ENCODE results near the gene RNASEH2B.

Gene RNASEH2B

GRCh38 chr13:50909605-50910484 is at the start of gene RNASEH2B:
Gene RNASEH2B, plus strand, starts transcription at chr13:50909791. Its CDS starts 286 bp downstream, at chr13:50910077.
- peak; percentile 77 to 82 for DNase-seq

DNA sequence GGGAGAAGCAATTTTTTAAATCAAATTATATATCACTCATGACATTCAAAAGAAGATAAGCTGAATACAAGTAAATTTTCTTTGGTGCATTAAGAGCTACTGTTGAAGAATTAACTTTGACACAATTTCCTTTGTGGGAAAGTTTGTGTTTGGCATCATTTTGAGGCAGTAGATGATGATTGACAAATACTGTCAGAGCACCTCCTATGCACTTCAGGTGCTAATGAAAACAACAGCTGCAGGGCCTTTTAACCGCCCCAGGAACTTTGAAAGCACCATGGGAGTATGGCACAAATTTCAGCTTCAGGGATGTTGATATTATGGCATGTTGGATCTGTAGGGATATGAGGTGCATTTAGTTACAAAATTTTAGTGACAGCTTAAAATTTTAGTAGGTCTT is 45.1 kb upstream of the RNASEH2B start:
- no peak for DNase-seq

GRCh38 chr13:50866817-50867636 is 42.6 kb upstream of the RNASEH2B start:
- no peak for DNase-seq

DNA sequence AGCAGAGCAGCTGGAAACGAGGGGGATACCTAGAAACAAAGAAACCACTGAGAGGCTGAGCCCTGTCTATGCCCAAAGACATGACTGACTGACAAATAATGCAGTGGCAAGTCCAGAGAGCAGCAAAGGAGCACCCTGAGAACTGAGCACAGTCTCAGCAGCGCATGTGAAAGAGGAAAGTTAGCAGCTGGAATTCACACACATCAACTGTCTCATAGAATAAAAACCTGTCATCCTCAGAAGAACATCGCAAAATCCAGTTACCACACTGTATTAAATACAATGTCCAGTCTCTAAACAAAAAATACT is 42.0 kb upstream of the RNASEH2B start:
- no peak for DNase-seq

DNA sequence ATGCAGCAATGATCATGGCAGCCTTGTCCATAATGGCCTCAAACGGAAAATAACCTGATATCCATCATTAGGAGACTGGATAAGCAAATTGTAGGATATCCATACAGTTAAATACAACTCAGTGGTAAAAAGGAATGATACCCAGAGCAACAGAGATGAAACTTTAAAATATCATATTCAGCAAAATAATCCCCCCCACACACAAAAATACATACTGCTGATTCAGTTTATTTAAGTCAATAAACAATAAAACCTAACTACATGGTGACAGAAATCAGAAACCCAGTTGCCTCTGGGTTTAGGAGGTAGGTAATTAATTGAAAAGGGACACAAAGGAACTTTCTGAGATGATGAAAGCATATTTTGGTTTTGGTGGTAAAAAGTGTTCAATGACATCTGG is 38.2 kb upstream of the RNASEH2B start:
- DNase-seq, result no peak

GRCh38 chr13:50873467-50873866 is 36.1 kb upstream of the RNASEH2B start:
- no peak for DNase-seq

DNA sequence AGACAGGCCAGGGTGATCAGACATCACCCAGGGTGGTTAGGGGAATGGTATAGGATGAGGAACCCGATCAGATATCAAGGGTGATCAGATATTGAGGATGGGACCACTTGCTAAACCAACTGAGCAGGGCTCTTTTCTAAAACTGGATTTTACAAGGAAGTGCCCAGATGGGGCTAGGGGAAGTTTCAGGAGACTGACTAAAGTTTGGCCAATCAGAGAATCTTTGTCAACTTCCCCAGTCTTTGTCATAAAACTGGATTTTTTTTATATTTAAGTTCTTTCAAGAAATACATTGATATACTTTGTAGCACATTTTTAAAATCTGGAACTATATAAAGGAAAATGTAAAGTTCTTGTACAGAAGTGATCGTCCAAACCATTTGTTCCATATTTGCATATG is 35.6 kb upstream of the RNASEH2B start:
- DNase-seq, result no peak

GRCh38 chr13:50882816-50883435 is 26.7 kb upstream of the RNASEH2B start:
- no peak for DNase-seq

- DNase-seq, result no peak
These were observed 25.9 kb upstream of the RNASEH2B start for GRCh38 chr13:50883728-50884127.

- DNase-seq, result no peak
These were observed 25.3 kb upstream of the RNASEH2B start for GRCh38 chr13:50884265-50884664.

GRCh38 chr13:50887151-50887550 is 22.4 kb upstream of the RNASEH2B start:
- no peak for DNase-seq

DNA sequence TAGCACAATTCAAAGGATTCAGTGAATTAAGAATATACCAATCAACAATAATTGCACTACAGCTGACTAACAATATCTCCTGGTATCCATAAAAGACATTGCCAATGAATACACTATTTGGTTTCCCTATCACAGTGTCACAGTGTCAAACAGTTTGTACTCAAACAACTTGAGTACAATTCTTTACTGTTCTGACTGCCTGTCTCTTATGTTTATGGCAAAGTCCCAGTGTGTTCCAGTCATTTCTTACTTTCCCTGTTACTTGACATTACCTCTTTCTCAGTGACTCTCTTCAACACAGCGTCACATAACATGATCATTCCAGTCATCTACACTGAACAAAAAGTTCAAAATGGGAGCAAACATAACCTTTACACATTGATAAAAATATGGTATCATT is 21.2 kb upstream of the RNASEH2B start:
- DNase-seq, result no peak

- no peak for DNase-seq
These were observed 20.3 kb upstream of the RNASEH2B start for GRCh38 chr13:50889317-50889716.

- no peak for DNase-seq
These were observed 18.4 kb upstream of the RNASEH2B start for GRCh38 chr13:50891206-50891605.

DNA sequence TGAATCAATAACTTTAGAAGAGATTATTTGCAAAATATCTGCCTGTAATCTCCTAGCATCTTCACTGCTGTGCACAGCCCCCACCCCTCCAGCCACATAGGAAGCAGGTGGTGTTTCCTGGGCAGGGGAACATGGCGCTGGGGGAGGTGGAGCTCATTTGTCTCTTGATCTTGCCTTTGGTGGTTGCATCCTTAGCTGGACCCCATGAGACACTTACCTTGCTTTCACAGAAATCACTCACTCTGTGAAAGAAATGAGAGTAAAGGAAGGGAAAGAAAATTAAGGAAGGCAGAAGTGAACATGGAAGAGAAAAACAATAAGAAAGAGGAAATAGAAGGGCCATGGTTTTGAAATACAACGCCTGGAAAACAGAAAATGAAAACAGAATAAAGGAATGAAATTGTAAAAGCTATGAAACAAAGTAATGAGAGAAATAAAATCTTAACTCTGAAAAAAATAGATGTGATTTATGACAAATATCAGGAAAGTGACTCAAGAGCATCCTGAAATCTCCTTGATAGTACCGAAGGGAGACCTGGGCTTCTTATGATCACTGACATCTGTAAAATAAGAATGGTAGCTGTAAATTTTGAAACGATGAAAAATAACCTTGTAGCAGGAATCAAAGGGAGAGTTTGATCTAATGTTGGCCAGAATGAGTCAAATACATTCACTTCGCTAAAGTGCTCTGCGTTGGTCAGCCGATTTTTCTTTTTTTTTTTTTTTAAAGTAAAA is 17.2 kb upstream of the RNASEH2B start:
- no peak for DNase-seq

- no peak for DNase-seq
These were observed 16.3 kb upstream of the RNASEH2B start for GRCh38 chr13:50893211-50893852.

- DNase-seq, result no peak
These were observed 15.6 kb upstream of the RNASEH2B start for GRCh38 chr13:50894012-50894411.

DNA sequence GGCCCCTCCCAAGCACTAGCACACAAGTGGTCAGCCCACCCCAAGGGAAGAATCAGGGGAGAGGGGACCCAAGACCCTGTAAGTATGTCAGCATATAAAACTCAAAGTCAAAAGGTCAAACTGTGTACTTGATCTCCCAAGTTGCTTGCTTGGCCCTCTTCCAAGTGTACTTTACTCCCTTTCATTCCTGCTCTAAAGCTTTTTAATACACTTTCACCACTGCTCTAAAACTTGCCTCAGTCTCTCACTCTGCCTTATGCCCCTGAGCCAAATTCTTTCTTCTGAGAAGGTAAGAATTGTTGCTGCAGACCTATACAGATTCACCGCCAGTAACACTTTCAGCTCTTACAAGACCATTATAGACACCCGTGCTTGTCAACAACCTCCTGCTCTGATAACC is 15.1 kb upstream of the RNASEH2B start:
- DNase-seq, result no peak

DNA sequence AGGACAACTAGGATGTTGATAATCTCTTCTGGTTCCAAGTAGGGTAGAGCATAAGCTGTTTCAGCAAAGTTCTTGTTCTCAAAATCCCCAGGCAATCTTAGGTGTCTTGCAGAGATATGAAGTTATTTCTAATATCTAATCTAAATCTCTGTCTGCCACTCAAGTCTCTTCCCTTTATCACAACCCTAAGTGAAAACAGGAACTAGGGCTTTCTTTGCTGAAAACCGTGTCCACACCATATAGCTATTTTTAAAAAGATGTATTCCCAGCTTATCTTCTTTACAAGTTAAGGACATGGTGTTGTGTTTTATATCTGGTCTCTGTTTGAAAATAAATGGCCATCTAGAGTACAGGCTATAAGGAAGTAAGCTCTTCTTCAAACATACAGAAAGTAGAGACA is 11.3 kb upstream of the RNASEH2B start:
- DNase-seq, result no peak

GRCh38 chr13:50901701-50902100 is 7.9 kb upstream of the RNASEH2B start:
- DNase-seq, result no peak

DNA sequence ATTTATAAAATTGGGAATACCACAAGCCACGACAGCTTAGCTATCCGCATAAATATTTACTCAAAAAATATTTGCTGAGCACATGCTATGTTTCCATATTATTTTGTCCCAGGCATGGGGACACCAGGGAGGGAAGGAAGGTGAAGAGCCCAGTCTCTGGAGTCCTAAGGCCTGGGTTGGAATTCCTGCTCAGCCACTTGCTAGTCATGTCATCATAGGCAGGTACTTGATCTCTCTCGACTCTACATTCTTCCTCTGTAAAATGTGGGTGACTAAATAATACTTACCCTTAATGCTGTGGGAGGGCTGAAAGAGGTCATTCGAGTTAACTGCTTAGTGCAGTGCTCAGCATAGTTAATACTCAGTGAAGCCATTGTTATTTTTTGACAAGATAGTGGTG is 4.3 kb upstream of the RNASEH2B start:
- DNase-seq, result no peak

DNA sequence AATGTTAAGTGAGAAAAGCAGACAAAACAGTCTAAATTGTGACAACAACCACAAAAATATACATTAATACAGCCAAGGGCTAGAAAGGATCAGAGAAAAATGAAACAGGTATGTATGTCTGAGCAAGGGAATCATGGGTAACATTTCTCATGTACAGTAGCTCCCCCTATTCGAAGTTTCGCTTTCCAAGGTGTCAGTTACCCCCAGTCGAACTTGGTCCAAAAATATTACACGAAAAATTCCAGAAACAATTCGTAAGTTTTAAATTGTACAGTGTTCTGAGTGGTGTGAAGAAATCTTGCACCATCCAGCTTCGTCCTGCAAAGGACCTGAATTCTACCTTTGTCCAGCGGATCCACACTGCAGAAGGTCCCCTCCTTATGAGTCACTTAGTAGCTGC is 1.8 kb upstream of the RNASEH2B start:
- DNase-seq, result no peak

DNA sequence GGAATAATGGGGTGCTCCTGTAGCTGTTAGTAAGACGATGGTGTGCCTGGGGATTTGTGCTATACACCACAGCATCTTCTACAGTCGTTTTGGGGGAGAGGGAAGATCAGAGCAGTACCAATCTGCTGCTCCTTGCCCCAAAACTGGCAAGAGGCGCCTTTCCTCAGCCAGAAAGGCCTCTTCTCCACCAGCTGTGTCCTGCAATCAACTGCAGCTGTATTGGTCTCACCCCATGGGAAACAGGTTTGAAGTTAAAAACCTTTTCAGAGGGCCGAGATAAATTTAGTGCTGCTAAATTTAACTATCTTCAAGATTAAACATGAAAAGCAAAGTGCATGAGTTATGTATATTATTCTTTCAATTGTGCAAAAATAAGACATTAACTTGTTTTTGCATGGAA is 1.2 kb upstream of the RNASEH2B start:
- DNase-seq, result no peak

Data from NCI-H1930 (cell line).